Esophagus squamous epithelium (tissue), 4 donors: ENCODE measurements around the gene LRRN2.

Source experiments
- CTCF ChIP-seq, 6 experiments: fragments of 450-650 bp in 4 of 6; fragments of 200-600 bp in 2 of 6; sonication (generic) in 2 of 6; IDR thresholded peaks; one replicate each; pipeline ENCODE4 v1.5.1; 2016 to 2019; ENCODE audit warnings: antibody characterized with exemption in 6 of 6, mild to moderate bottlenecking in 4 of 6, moderate library complexity in 4 of 6
- POLR2A ChIP-seq, 4 donors: fragments of 450-650 bp; IDR thresholded peaks; one replicate each; pipeline ENCODE4 v1.6.1; 2017; ENCODE audit warnings: antibody characterized with exemption in 4 of 4, mild to moderate bottlenecking in 4 of 4, moderate library complexity in 3 of 4

DNA sequence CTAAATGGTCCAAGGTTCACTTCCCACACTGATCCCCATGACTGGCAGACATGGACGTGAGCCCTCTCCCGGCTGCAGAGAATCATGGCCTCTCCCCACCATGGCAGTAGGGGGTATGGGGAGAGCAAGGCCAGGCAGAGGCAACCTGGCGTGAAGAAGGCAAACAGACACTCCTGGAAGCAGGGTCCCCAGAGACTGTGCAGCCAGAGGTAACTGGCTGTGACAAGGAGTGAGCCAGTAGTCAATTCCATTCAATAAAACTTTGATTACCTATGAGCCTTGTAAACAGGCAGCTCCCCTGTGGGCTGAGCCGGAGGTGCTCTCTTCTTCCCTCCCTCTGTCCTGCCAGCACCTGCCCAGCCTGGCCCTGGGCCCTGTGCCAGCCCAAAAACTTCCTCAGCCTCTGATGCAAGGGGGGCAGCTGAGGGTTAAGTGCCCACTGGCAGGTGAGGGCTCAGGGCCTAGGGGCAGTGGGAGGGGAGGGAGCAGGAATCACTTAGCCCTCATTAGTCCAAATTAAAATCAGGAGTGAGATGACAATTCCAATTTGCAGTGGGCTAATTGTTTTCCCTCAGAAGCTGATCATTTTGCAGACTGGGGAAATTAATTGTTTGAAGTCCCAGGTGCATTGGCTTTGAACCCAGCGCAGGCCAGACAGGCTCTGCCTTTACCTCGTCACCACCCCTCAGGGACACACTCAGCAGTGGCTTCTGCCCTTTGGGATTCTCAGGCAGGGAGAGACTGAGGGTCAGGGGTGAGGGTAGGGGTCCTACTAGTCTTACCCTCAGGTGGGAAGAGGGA, 35.6 kb downstream of the LRRN2 start:
- TF ChIP-seq CTCF (IDR thresholded peaks at IDR 0.05) (no peak), POLR2A (IDR thresholded peaks at IDR 0.05) (no peak)
